GM18867 (cell line): ENCODE results near the gene CSMD2.

ENCODE experiments used
- ATAC-seq: cut with Tn5 transposase; IDR thresholded peaks from one replicate; pipeline ENCODE4 v1.9.1; 2021; ENCODE audit warnings: mild to moderate bottlenecking, moderate library complexity; ENCODE audit not compliant: unreplicated experiment

CSMD2 gene

DNA sequence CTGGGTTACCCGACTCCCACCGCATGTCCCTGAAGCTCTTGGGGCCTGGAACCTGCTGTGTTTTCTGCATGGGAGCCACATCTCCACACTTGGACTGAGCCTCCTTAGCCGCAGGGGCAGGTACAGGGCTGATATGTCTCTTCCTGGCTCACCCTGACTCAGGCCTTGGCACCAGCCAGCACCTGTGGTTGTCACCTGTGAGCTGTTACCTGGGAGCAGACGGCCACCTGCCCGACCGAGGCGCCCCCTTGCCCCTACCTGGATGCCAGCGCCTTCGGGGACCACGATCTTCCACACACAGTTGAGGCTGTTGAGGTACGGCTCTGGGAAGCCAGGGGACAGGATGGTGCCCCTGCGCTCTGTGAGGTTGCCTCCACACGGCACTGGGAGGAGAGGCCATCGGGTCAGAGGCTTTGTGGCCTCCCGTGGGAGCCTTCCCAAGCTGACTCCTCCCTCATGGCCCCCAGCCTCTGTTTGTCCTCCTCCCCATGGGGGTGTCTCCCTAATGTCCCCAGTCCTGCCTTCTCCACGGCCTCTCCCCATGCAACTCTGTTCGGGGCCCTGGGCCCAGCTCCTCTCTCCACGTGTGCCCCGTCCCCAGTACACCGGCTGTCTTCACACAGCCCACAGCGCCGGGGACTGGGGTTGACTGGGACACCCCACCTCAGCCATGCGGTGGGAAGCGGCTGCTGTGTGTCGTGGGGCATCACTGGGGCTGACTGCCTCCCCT lies 540.6 kb downstream of the CSMD2 start:
- ATAC-seq, result no peak

DNA sequence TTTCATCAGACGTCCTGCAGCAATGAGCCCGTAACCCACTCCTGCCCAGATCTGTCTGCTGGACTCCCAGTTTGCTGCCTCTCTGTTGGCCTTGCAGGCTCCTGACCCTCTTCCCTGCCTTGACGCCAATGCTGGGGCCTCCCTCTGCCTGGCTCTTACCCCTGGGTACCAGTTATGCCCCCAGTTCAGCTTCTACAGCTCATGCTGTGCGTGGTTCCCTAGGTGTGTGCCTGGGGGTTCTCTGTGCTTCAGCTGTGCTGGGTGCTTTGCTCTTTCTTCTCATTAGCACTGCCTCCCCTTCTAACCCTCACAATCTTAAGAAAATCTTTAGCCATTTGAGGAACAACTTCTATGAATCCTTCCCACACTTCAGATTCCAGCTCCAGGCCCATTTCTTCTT lies 541.2 kb downstream of the CSMD2 start:
- ATAC-seq, result no peak

DNA sequence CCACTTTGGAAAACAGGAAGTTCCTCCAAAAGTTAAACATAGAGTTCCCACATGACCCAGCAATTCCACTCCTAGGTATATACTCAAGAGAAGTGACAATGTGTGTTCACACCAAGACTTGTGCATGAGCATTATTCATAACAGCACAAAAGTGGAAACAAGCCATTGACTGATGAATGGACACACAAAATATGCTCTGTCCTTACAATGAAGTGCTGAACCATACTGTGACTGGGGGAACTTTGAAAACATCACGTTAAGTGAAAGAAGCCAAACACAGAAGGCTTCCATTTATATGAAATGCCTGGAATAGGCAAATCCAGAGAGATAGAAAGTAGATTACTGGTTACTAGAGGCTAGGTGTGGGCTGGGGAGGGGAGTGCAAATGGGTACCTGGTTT lies 542.3 kb downstream of the CSMD2 start:
- no peak for ATAC-seq

GRCh38 chr1:33618636-33619035 lies 546.4 kb downstream of the CSMD2 start:
- ATAC-seq, result no peak

DNA sequence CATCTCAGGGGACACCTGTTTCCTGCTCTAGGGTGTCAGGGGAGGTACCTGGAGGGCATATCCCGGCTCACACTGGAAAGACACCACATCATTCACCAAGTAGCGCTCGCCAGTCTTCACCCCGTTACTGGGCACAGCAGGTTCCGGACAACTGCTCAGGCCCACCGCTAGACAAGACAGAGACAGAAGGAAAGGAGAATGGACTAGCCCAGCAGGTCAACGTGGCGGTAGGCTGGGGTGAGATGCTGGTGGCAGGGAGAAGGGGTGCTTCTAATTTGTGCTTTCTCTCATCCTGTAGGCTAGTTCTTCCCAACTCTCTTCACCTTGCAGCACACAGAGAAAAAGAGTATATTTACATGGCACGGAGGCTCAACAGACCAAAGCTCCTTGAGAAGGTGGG lies 547.6 kb downstream of the CSMD2 start:
- no peak for ATAC-seq

GRCh38 chr1:33616780-33617179 lies 548.2 kb downstream of the CSMD2 start:
- no peak for ATAC-seq

DNA sequence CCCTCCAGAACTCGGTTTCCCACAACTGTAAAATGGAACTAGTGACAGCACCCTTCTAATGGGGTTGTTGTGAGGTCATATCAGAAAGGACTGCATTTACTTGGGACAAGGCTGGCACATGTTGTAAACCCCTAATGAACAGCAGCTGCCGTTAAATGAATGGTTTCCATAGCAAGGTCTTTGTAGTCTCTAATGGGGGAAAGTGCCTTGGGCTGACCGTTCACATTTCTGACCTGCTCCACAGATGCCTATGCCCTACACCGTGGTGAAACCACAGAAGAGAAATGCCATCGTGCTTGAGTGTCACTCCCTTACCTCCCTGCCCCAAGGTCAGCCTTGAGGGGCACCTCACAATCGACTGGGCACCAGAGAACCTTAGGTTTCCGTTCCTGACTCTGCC lies 549.5 kb downstream of the CSMD2 start:
- ATAC-seq, result no peak

DNA sequence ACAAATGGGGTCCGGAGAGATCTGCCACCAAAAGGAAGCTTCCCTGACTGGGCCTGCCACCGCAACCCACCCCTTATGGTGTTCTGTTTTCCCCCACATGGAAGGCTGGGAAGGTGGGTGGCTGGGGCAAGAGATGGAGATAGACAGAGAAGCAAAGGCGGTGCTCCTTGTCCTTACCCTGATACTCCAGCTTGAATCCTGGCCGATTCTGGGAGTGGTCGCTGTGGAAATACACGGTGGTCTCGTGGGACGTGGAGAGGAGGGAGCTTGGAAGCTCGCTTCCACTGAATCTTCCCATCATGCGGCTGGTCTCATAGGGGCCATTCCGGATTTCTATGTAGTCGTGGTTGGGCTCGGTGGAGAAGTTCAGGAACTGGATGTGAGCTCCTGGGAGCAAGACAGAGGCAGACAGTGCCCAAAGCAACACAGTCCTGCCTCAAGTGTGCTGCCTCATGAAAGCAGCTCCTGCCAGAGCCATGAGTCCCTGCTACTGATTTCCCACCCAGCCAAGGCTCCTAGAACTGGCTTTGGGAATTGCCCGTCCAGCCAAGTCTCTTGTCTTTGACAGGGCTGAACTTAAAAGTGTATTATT lies 554.1 kb downstream of the CSMD2 start:
- no peak for ATAC-seq

- ATAC-seq, result no peak
Measured at GRCh38 chr1:33610391-33610790, 554.6 kb downstream of the CSMD2 start.

DNA sequence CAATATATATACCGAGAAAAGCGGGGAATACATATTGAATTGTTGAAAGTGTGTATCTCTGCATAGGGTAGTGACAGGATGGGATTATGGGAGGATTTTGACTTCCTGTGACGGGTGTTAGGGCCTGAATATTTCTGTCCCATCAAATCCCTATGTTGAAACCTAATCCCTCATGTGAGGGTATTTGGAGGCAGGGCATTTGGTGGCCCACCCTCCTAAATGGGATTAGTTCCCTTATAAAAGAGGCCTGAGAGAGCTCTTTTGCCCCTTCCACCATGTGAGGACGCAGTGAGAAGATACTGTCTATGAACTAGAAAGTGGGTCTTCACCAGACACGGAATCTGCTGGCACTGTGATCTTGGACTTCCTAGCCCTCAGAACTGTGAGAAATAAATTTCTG lies 555.3 kb downstream of the CSMD2 start:
- ATAC-seq, result no peak

GRCh38 chr1:33608825-33609400 lies 556.1 kb downstream of the CSMD2 start:
- no peak for ATAC-seq

DNA sequence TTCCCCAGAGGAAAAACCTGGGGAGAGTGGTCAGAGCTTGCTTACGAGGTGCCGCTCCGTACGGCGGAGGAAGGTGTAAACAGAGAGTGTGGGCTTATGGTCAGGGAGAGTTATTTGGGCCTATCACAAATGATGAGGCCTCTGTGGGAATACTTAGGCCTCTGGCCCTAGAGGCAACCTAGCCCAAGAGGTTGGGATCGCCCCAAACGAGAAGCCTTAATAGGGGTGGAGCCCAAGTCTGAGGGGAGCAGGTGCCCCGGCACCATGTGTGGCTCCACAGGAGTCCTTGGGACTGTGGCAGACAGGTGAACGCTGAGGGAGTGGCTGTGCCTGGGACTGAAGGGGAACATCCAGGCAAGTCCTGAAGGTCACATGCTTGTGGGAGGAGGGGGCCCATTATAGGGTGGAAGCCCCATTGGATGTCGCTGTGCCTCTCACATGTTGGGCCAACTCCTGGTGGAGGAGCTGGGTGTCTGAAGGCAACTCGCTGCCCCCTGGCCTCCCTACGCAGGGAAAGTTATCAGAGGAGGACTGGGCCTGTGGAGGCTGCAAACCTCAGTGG lies 557.5 kb downstream of the CSMD2 start:
- ATAC-seq, result no peak

DNA sequence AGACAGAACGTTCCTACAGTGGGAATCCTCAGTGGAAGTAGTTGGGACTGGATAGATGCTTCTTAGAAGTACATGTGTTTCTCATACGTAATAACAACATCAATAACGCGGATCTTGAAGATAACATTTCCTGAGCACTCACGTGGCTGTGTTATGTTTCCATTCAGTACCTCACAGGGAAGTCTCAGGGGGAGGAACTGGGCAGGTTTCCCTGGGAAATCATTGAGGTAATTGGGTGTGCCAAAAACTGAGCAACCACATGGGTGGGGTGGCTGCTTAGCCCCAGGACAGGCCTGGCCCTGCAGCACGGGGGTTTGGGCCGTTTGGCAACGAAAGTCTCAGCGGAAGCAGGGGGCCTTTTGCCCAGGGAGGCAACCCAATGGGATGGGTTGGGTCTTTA lies 558.8 kb downstream of the CSMD2 start:
- no peak for ATAC-seq

DNA sequence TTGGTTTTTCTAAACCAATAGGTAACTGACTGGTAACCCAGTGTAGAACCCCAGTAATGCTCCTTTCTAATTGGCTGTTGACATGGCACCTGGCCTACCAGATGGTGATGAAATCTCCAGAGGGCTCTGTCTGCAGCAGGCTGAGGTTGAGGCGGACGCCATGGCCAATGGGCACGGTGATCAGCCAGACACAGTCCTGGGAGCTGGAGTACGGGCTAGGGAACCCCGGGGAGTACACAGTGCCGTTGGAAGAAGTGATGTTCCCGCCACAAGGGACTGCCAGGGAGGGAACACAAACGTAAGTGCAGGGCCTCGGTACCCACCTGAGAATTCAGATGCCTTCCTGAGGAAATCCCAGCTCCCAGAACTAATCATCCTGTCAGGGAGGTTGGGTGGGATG lies 562.8 kb downstream of the CSMD2 start:
- ATAC-seq, result no peak

- no peak for ATAC-seq
Measured at GRCh38 chr1:33601751-33602150, 563.3 kb downstream of the CSMD2 start.

DNA sequence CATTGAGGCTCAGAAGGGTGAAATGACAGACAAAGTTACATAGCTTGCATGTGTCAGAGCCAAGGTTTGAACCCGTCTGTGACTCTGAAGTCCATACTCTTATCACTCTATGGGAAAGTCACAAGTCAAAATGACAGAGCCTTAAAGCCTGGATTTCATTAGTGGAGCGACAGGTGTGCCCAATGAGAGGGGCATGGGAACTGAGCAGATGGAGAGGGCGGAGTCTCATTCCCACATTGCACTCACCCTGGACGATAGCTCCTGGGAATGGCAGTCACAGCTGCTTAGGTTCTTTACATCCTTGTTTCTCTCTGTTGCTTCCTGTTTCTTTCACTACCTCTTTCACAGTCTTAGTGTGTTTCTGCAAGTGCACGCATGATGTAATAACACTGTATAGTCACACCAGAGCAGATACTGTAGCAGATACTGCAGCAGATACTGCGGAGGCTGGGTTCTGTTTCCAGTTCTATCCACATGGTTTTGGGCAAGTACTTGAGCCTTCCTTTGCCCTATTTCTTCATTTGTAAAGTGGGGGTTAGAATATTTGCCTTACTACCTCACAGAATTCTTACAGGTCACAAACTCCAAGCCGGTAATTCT lies 565.4 kb downstream of the CSMD2 start:
- ATAC-seq, result no peak

DNA sequence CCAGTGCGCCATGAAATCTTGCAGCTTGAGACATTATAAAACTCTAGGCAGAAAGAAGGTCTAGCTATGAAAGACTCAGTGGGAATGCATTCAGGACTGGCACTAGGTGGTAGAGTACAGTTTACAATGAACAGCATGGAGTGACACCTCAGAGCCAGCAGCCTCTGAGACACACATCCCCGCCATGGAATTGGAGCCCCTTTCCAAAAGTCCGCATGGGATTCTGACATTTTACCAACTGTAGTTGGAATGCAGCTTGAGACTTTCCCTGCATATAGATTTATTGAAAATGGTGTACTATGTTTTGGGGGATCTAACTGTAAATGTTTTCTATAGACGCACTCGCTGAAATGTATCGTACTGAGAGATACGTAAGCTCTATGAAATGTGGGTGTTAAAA lies 576.3 kb downstream of the CSMD2 start:
- no peak for ATAC-seq

GRCh38 chr1:33586795-33587194 lies 578.2 kb downstream of the CSMD2 start:
- no peak for ATAC-seq

DNA sequence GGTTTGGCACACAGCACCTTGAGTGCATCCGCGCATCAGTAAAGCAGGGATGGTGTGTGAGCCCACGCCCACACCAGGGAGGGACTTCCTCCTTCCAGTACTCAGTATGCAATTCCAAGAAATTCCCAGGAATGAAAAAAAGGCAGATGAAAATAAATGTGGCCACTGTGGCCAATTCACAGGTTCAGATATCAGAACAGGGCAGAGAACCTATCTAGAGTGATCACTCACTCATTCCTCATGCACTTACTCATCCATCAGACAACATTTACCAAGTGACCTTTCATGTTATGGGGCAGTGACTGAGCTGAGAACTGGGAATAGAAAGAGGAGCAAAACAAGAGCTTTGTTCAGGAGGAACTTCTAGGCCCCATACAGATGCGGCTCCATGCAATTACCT lies 578.9 kb downstream of the CSMD2 start:
- no peak for ATAC-seq

DNA sequence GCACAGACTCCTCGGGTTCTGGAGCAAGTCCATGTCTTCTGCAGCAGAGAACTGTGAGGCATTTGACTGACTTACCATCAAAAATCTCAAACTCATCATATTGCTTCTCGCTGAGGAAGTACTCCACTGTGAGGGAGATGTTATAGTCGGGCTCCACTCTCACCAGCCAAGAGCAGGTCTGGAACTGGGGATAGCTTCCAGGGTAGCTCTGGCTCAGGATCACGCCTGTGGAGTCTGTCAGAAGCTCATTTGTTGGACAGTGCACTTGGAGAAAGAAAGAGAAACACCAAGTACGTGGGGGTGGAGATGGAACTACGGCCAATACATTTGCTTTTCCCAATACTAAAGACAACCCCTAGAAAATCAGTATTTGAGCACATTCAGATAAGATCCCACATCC lies 581.5 kb downstream of the CSMD2 start:
- no peak for ATAC-seq

- no peak for ATAC-seq
Measured at GRCh38 chr1:33578557-33579448, 586.2 kb downstream of the CSMD2 start.
